ENCODE measurements around the gene BTBD7.

Gene BTBD7

DNA sequence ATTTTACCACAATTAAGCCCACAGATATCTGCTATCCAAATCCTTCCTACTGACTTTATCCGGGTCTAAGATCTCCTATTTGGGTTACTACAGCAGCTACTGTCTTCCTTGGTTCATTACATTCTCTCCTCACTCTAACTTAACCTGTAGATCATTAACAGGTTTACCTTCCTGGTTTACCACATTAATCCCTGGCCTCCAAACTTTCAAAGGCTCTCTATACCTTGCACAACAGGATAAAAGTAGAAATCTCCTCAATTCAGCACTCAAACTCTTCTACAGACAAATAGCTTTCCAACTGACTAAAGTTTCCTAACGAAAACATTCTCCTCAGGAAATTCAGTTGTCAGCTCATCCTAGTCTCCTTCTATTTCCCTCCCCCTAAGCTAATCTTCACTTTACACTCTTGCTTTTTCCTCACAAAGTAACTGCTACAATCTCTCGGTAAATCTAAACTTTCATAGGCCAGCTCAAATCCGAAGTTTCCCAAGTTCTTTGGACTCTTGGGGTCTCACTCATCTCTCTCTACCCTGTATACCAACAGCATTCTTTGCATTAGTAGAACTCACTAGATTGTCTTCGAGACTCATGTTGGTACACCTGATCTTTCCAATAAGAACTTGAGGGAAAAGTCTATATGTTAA, 2.7 kb downstream of the BTBD7 start:
- DNase-seq (no peak), ATAC-seq (no peak)

DNA sequence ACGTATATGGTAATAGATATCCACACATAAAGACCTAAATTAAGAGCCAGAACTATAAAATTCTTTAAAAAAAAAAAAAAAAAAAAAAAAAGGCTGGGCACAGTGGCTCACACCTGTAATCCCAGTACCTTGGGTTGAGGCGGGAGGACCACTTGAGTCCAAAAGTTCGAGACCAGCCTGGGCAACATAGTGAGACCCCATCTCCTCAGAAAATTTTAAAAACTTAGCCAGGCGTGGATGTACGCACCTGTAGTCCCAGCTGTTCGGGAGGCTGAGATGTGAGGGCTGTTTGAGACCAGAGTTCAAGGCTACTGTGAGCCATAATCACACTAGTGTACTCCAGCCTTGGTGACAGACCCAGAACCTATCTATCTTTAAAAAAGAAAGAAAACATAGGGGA, 4.3 kb downstream of the BTBD7 start:
- ATAC-seq: no peak
- DNase-seq: no peak

DNA sequence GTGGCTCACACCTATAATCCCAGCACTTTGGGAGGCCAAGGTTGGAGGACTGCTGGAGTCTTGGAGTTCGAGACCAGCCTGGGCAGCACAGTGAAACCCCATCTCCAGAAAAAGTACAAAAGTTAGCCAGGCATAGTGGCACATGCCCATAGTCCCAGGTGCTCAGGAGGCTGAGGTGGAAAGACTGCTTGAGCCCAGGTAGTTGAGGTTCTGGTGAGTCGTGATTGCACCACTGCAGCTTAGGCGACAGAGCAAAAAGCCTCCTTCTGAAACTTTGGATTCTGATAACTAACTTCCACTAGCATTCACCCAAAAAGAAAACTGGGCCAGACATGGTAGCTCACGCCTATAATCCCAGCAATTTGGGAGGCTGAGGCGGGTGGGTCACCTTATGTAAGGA, 6.6 kb downstream of the BTBD7 start:
- DNase-seq: no peak
- ATAC-seq: no peak

DNA sequence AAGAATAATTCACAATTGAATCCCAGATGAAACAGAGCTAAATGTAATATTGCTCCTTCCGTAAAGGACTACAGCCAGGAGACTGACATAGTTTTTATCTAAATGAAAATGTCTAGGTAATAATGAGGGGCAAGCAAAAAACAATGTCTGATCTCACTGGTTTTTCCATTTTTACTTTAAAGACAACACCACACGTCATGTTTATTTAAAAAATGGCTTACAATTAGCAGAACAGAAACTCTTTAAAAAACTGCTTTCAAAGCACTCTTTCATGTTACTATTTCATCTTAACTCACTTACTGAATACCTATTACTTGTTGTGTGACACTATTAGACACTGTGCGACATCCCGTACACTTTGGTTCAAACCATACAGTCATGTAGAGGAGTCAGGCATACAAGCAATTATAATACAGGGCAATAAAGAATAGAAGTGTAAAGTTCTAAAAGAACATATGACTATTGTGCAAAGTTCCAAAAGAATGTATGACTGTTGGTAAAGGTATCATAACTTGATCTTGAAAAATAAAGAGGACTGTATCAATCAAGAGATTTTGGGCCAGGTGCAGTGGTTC, 9.1 kb downstream of the BTBD7 start:
- DNase-seq (no peak), ATAC-seq (no peak)

DNA sequence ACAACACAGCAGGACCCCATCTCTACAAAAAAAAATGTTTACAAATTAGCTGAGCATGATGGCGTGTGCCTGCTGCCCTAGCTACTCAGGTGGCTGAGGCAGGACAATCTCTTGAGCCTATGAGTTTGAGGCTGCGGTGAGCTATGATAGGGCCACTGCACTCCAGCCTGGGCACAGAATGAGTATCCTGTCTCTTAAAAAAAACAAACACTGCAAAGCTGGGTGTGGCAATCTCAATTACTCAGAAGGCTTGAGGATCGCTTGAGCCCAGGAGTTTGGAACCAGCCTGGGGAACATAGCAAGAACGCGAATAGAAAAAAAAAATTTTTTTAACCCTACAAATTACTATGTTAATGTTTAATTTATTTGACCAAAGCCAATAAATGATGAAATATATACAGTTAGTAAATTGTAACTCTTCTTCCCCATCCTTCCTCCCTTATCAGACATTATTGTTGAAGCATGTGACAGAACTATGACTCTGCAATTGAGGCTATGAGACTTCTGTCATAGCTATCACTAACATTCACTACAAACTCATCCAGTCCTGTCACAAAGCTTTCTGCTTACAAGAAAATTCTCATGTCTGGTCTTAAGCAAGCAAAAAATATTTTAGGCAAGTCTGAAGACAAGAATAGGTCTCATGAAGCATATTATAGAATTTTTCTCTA, 9.8 kb downstream of the BTBD7 start:
- ATAC-seq (no peak), DNase-seq (no peak)

DNA sequence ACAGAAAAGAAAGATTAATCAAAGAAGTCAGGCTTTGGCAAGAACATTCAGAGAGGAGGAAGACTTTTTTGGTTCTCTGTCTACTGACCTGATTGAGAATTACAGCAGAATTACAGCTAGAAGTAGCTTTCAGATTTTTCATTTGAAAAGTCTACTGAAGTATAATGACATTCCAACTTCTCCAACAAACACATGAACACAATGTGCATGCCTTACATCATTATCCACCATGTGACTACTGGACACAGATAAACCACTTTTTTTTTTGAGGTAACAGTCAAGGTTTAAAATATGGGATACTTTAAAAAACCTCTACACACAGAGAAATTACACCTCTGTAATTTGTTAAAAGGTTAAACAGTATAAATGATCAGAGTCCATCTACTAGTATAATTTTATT, 12.3 kb downstream of the BTBD7 start:
- ATAC-seq (no peak), DNase-seq (no peak)

DNA sequence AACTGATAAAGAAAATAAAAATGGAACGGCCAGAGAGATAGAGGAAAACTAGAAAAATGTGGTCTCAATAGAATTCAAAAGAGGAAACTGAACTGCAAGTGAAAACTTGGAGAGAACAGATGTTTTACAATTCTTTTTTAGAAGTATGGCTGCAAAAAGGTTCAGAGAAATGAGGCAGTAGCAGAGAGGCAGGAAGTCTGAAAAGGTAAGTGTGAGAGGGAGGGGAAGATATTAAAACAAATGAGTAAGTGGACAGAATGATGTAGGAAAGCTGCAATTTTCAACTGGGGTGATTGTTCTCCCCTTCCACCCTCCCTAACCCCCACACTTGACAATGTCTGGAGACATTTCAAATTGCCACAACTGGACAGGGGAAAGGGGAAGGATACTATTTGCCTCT, 12.9 kb downstream of the BTBD7 start:
- no peak for DNase-seq
- no peak for ATAC-seq

DNA sequence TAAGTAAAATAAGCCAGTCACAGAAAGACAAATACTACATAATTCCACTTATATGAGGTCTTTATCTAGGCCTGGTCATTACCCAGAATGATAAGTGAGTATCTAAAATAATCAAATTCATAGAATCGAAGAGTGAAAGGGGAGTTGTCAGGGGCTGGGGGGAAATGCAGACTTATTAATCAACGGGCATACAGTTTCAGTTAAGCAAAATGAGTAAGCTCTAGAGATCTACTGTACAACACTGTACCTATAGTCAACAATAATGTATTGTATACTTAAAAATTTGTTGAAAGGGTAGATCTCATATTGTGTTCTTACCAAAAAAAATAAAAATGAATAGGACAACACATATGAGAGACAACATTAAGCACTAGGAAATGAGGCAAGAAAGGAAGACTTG, 13.3 kb downstream of the BTBD7 start:
- ATAC-seq: no peak
- no peak for DNase-seq

DNA sequence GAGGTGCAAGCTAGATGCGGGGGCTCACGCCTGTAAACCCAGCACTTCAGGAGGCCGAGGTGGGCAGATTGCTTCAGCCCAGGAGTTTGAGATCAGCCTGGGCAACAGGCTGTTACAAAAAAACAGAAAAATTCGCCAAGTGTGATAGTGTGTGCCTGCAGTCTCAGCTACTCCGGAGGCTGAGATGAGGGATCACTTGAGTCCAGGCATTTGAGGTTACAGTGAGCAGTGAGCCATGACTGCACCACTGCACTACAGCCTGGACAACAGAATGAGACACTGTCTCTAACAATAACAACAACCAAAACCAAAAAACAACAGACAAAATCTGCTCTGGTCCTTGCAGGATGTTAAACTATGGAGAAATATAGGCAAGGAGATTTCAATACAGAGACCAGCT, 13.9 kb downstream of the BTBD7 start:
- DNase-seq: no peak

DNA sequence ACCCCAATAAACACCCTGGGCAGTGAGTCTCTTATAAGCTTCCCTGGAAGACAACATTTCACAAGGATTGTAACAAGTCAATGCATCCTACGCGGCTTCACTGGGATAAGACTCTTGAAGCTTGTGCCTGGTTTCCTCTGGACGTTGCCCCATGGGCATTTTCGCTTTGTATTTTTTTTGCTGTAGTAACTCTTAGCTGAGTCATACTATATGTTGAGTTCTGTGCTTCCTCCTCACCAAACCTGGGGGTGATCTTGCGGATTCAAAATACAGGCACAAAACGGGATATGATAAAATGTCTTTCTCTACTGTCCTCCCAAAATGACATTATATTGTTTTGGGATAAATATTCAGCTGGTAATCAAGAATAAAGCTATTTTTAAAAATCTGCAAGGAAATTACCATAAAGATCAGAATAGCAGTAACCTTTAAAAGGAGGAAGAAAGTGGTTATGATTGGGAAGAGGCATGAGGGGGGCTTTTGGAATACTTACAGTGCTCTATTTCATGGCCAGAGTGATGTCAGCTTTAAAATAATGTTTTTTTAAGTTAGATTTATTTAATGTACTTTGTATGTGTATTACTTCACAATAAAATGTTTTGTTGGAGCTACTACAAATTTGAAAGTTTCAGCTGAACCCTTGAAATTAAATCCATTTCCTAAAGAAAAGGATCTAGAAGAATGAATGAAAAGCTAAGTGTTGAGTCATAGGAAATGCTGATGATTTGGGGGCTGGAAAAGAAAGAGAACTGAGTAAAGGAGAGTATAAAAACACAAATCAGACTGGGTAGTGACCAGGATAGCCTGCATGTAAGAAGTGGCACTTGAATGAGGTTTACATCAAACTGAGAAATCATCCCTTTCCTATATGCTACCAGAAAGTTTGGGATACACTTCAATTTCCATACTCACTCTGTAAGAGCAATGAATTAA, 14.7 kb downstream of the BTBD7 start:
- DNase-seq (no peak), ATAC-seq (no peak)

More for the DNA sequence above, 13.9 kb downstream of the BTBD7 start:
- ATAC-seq: no peak

DNA sequence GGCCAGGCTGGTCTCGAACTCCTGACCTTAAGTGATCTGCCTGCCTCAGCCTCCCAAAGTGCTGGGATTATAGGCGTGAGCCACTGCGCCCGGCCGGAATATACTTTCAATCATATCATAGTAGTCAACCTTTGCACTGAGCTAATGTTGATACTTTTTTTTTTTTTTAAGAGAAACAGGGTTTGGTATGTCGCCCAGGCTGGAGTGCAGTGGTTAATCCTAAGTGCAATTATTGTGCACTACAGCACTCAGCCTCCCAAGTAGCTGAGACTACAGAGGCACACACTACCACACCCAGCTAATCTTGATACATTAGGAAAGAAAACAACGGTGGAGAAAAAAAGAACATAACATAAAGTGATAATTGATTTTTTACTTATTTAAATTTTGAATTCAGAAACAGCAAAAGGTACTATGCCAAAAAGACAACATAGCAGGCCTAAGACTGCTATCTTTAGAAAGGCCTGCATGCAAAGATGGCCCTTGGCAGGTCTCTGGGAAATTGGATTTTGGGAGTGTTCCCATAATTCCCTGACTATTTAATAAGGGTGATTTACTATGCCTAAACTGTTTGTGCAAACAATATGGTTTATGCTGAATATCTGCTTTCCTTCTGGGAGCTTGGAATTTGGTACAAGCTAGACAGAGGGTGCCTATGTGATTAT, 15.5 kb downstream of the BTBD7 start:
- no peak for ATAC-seq
- DNase-seq: no peak

DNA sequence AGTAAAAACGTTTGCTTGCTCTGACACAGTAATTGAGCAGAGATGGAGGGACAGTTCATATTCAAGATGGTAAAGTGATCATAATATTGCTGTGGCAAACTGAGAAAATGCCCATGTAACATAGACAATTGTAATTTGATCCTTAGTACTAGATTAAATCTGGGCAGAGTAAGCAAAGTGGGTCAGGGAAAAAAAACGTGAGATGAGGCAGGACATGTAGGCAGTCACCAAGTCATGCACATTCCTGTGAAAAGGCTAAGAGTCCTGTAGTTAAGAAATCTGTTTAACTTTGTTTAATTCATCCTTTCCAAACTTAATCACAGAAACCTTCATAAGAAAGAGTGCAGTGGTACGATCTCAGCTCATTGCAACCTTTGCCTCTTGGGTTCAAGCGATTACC, 16.1 kb downstream of the BTBD7 start:
- DNase-seq (no peak), ATAC-seq (no peak)

DNA sequence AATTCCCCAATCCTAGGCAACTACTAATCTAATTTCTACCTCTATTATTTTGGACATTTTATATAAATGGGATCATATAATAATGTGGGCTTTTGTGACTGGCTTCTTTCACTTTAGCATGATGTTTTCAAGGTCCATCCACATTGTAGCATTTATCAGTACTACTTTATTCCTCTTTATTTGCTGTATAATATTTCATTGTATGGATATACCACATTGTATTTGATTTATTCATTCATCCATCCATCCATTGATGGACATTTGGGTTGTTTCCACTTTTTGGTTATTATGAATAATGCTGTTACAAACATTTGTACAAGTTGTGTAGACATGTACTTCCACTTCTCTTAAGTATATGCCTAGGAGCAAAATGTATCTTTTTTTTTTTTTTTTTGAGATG, 17.3 kb downstream of the BTBD7 start:
- no peak for ATAC-seq

DNA sequence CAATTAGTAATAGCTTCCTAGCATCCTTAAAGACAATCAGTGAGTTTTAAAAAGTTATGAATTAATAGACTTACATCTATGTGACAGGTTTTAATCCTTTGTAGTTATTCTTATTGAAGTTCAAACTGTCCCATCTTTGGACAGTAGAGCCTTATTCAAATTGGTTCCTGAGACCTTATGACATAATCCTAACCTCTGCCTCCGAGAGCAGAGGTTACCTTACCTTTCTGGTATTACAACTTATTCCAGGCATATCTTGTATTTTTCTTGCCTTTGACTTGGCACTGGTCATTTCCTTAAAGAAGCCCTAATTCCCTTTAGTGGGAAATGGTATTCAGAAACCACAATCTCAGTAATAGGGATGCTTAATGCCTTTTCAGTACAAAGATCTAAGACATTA, 21.8 kb downstream of the BTBD7 start:
- DNase-seq (no peak), ATAC-seq (no peak)

More for the DNA sequence above, 17.3 kb downstream of the BTBD7 start:
- no peak for DNase-seq

DNA sequence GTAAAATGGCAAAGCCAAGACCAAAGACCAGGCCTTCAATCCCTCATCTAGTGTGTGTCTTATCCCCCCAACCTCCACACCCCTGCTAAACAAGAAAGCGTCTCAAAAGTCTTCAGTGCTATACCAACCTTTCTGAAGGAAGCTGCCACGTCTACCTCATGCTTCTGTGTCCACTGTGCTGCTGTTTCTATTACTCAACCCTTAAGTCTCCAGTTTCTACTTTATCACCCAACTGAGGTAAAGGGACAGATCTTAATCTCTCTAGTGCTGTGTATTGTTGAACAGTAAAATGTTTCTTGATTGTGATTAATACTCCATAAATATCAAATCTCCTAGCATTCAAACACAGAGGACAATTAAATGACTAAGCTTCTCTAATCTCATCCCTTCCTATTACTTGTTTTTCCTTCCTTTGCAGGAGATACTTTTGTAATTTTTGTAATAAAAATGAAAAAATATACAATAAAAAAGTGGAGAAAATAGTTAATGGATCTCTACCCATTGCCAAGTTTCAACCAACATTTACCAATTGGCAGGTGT, 23.3 kb downstream of the BTBD7 start:
- no peak for ATAC-seq
- DNase-seq: no peak

DNA sequence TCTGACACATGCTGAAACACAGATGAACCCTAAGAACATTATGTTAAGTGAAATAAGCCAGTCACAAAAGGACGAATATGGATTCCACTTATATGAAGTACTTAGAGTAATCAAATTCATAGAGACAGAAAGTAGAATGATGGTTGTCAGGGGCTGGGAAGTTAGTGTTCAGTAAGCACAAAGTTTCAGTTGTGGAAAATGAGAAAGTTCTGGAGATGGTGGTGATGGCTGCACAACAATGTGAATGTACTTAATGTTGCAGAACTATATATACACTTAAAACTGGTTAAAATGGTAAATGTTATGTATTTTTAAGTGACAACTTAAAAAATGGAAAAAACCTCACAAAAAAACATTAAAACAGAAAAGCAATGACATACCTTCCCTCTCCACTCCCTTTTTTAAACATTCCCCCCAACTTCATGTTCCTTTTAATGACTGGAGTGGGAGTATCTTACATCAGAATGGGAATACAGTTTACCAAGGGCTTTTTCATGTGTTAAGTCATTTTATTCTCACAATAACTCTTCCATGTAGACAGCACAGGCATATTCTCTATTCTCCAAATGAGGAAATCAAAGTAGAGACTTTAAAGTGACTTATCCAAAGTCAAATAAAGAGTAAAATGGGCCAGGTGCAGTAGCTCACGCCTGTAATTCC, 24.0 kb downstream of the BTBD7 start:
- DNase-seq (no peak), ATAC-seq (no peak)

DNA sequence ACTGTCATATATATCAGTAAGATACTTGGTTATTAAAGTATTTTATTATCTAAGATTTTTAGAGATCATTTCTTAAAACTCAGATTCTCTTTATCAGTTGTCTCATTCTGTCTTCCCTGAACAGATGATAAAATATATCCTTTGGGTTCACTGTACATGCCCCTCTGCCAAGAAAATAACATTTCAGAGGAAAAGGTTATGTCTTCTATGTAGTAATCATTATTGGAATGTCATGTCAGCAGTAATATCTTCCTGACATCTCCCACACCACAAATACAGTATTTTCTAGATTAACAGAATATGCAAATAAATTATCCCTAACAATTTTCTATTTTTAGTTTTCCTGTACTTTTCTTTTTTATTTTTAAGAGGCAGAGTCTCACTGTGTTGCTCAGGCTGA, 26.0 kb downstream of the BTBD7 start:
- DNase-seq (no peak), ATAC-seq (no peak)

DNA sequence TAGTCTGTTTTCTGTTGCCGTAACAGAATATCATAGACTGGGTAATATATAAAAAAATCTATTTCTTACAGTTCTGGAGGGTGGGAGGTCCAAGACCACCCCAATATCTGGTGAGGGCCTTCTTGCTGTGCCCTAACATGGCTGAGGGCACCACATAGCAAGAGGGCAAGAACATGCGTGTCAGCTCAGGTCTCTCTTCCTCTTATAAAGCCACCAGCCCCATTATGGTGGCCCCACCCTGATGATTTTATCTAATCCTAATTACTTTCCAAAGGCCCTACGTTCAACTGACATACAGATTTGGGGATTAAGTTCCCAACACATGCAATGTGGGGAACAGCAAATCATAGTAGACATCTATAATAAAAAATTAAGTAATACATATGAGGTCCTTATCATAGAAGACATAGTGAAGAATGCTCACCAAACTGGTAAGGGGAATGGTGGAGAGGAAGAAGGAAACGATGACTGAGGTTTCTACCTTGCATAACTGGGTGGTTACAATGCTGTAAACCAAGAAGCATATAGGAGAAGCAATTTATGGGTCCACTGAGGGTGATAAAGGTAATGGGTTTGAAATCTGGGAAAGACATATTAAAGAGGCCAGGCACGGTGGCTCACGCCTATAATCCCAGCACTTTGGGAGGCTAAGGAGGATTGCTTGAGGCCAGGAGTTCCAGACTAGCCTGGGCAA, 27.0 kb downstream of the BTBD7 start:
- no peak for ATAC-seq

DNA sequence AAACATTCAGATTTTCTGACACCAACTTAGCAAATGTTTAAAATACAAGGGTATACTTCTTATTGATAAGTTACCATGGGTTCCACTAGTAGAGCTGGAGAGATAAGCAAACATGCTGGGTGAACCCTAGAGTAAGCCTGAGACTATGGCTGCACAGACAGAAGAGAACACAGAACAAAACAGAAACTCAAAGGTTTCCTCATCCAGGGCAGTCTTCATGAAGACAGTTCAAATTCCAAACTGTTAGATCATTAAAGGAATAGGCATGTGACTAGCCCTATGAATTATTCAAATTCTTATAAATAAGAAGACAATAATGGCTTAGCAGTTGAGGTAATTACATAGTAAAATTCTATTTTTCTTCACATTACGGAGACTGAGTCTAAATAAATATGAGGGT, 28.1 kb downstream of the BTBD7 start:
- DNase-seq (no peak), ATAC-seq (no peak)

More for the DNA sequence above, 27.0 kb downstream of the BTBD7 start:
- no peak for DNase-seq

DNA sequence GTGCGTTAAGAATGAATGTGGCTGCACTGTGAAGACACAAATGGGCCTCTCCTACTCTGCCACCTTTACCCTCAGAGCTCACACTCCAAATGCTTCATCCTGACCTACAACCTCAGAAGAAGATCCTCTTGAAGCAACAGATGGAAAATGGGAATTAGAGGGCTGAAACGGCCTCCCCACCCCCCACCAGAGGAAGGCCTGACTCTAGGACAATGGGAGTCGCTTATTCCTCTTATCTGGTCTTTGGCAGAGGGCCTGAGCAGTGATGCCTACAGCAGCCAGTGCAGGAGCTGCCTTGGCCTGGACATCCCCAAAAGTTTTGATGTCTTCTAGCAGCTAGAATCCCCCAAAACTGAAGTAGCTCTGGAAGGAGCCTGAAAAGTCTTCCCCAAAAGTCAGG, 29.2 kb downstream of the BTBD7 start:
- no peak for DNase-seq
- no peak for ATAC-seq
